PFSK-1 (cell line): Measurements from ENCODE around the gene KRT73.

ENCODE experiments used
- FOXP2 ChIP-seq: optimal IDR thresholded peaks from 2 replicates; pipeline ENCODE3; 2011; ENCODE audit warnings: borderline replicate concordance, control low read depth, inconsistent platforms; ENCODE audit not compliant: insufficient read depth; ENCODE audit errors: extremely low read length, extremely low read depth
- POLR2AphosphoS5 ChIP-seq: IDR thresholded peaks from 2 replicates; pipeline ENCODE4 v1.6.1; 2012; ENCODE audit warnings: low read depth, mild to moderate bottlenecking, control low read depth, low read length, moderate library complexity
- REST ChIP-seq, 2 experiments: IDR thresholded peaks; 2 replicates each; pipeline versions ENCODE4 v1.6.1 to v1.8.0; 2011 to 2012; ENCODE audit warnings: low read depth in 2 of 2, low read length in 2 of 2, control low read depth in 1 of 2, inconsistent platforms in 1 of 2, mild to moderate bottlenecking in 1 of 2, moderate library complexity in 1 of 2; ENCODE audit not compliant: insufficient read depth in 1 of 2
- SIN3A ChIP-seq: IDR thresholded peaks from 2 replicates; pipeline ENCODE4 v1.6.1; 2012; ENCODE audit warnings: mild to moderate bottlenecking, low read length, moderate library complexity, borderline replicate concordance; ENCODE audit not compliant: insufficient read depth
- TAF1 ChIP-seq: IDR thresholded peaks from 2 replicates; pipeline ENCODE4 v1.6.1; 2012; ENCODE audit warnings: low read length, control low read depth, borderline replicate concordance; ENCODE audit not compliant: insufficient read depth

GRCh38 chr12:52656616-52657015 lies 38.3 kb upstream of the KRT73 start:
- TF ChIP-seq POLR2AphosphoS5 (no peak), REST (IDR thresholded peaks at IDR 0.05; ENCODE audit: insufficient read depth in 1 of 2, low read depth in 2 of 2, low read length in 2 of 2) (no peak), TAF1 (no peak), SIN3A (no peak), FOXP2 (no peak)
